Activated CD4-positive, alpha-beta T cell treated with anti-CD3 and anti-CD28 coated beads for 36 hours (primary cell): ENCODE results near the gene SKOR2. TPM values are rescaled to one million over a fixed set of nuclear protein-coding genes. Genes with fewer than 3 reads are reported as not detected.
"Not testable (repeated sequence)": the region's sequence is repeated elsewhere in the genome, so short reads cannot be mapped to it uniquely, and the experiment has no call there.

ENCODE experiments used
- ATAC-seq: fragments of 200-7000 bp; cut with Tn5 transposase; one replicate; pipeline ENCODE4 v1.10.0; 2021; ENCODE audit warnings: mild to moderate bottlenecking, moderate library complexity
- CTCF ChIA-PET: fragments of 350-600 bp; sonication (Branson Sonifier 250); formaldehyde crosslinking; loops from one replicate; lab custom pipeline; 2021; ENCODE audit warnings: antibody characterized with exemption; lab: Charles Lee
- POLR2A ChIA-PET: fragments of 350-600 bp; sonication (Branson Sonifier 250); formaldehyde crosslinking; loops from one replicate; lab custom pipeline; 2021; ENCODE audit warnings: antibody characterized with exemption, inconsistent platforms; lab: Charles Lee
- DNase-seq: peaks from one replicate; pipeline ENCODE4 v3.0.0-alpha.2; 2020
- H3K27ac Mint-ChIP-seq: one replicate; pipeline ENCODE4 v1.8.0; 2021; ENCODE audit warnings: mixed read lengths
- H3K27me3 Mint-ChIP-seq: one replicate; pipeline ENCODE4 v1.8.0; 2021; ENCODE audit warnings: mixed read lengths
- H3K36me3 Mint-ChIP-seq: one replicate; pipeline ENCODE4 v1.8.0; 2021; ENCODE audit warnings: low read depth, mixed read lengths
- H3K4me1 Mint-ChIP-seq: one replicate; pipeline ENCODE4 v1.8.0; 2021; ENCODE audit warnings: mixed read lengths
- H3K4me3 Mint-ChIP-seq: one replicate; pipeline ENCODE4 v1.8.0; 2021; ENCODE audit warnings: mild to moderate bottlenecking, moderate library complexity, mixed read lengths
- H3K9me3 Mint-ChIP-seq: one replicate; pipeline ENCODE4 v1.8.0; 2021; ENCODE audit warnings: low read depth, mixed read lengths
- intact Hi-C, 2 experiments: fragments of 100-400 bp; cut with DNase I in 1 of 2; cut with micrococcal nuclease in 1 of 2; formaldehyde crosslinking; loops; one replicate each; pipeline versions ENCODE4 v1.14.2 to v1.15.1; 2022 to 2024; cut with DNase I, micrococcal nuclease
- total RNA-seq, 2 experiments: library from RNA; stranded (reverse); gene quantifications; one replicate each; pipeline ENCODE4 v1.2.3, GENCODE V29; 2021

The SKOR2 gene
- total RNA-seq, 2 experiments from 2014 or later = 0.14 to 0.21 TPM

DNA sequence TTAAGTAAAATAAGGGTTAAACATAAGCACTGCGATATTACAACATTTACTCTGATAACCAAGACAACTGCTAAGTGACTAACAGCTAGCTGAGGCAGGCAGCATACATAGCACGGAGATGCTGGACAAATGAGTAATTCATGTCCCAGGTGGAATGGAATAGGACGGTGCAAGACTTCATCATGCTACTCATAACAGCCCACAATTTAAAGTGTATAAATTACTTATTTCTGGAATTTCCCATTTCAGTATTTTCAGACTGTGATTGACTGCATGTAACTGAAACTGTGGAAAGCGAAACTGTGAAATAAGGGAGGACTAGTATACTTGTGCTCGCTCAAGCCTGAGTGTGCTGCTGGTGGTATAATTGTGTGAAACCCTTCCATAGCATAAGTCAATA lies 88.2 kb downstream of the SKOR2 start:
- H3K4me1 Mint-ChIP-seq = peaks cover 34% of the 10 kb centered on the region
- POLR2A ChIA-PET = interaction anchor here (0.6 kb wide), 1 partner anchor 11 kb away, joined by 4 read pairs; no protein-coding TSS in a partner anchor
- ATAC-seq = peak; percentile 95
- H3K27me3 Mint-ChIP-seq = no peaks in the 10 kb centered on the region
- H3K27ac Mint-ChIP-seq = no peak overlapping the region
- H3K4me3 Mint-ChIP-seq = no peak overlapping the region
- peaks cover 14% of the 10 kb centered on the region for H3K36me3 Mint-ChIP-seq
- intact Hi-C loops = loop anchor here (1.0 to 5.0 kb wide), 2 partner anchors 12 to 41 kb away; no protein-coding TSS in a partner anchor
- H3K9me3 Mint-ChIP-seq = no peaks in the 10 kb centered on the region
- DNase-seq = peak; percentile 17
- CTCF ChIA-PET = interaction anchor here (0.9 to 1.6 kb wide), 3 partner anchors 11 to 20 kb away, joined by 3 to 4 read pairs (median 3); partner anchors contain the start of gene HDHD2

- DNase-seq (no peak), ATAC-seq (no peak)
- no peak overlapping the region for H3K27ac Mint-ChIP-seq
- ChIA-PET CTCF (no interaction called here), POLR2A (no interaction called here)
- no peaks in the 10 kb centered on the region for H3K27me3 Mint-ChIP-seq
- intact Hi-C loops = loop anchor here in 1 of 2 experiments (5.0 kb wide), 1 partner anchor 38 kb away; no protein-coding TSS in a partner anchor
- no peak overlapping the region for H3K4me3 Mint-ChIP-seq
- peaks cover 27% of the 10 kb centered on the region for H3K4me1 Mint-ChIP-seq
- no peaks in the 10 kb centered on the region for H3K9me3 Mint-ChIP-seq
- peaks cover 17% of the 10 kb centered on the region for H3K36me3 Mint-ChIP-seq
Measured at GRCh38 chr18:47160256-47160655, 91.2 kb downstream of the SKOR2 start.

DNA sequence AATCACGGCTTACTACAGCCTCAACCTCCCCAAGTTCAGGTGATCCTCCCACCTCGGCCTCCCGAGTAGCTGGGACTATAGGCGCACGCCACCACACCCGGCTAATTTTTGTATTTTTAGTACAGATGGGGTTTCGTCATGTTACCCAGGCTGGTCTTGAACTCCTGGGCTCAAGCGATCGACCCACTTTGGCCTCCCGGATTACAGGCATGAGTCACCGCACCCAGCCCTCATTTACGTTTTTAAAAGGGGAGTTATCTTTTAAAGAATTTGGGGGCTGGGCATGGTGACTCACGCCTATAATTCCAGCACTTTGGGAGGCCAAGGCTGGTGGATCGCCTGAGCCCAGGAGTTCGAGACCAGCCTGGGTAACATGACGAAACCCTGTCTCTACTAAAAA lies 93.1 kb downstream of the SKOR2 start:
- POLR2A ChIA-PET, CTCF ChIA-PET: not testable (repeated sequence)
- intact Hi-C loops = loop anchor here in 1 of 2 experiments (10.0 kb wide), 1 partner anchor 904 kb away; no protein-coding TSS in a partner anchor

More for the DNA sequence above, 93.1 kb downstream of the SKOR2 start:
- not testable (repeated sequence) for ATAC-seq, H3K4me3 Mint-ChIP-seq, H3K27ac Mint-ChIP-seq, DNase-seq, H3K27me3 Mint-ChIP-seq, H3K9me3 Mint-ChIP-seq
- H3K36me3 Mint-ChIP-seq = peaks cover 23% of the 10 kb centered on the region
- H3K4me1 Mint-ChIP-seq = peaks cover 11% of the 10 kb centered on the region

Other genes with a start within 250 kb of the SKOR2 start
- gene ELOA2, start 216.0 kb downstream of the SKOR2 start, total RNA-seq = not detected
- 10 to 100 TPM; 27.7 to 28.9 TPM for gene HDHD2, start 101.2 kb downstream of the SKOR2 start, total RNA-seq
- 10 to 100 TPM in 1 of 2 experiments, 1 to 10 TPM in 1; 9.0 to 11.5 TPM for gene IER3IP1, start 75.3 kb downstream of the SKOR2 start, total RNA-seq